CD4-positive, alpha-beta T cell treated with Interleukin-17A for 1 hour (primary cell): Measurements from ENCODE around the gene MGA.

Experiments used
- DNase-seq: peaks from one replicate; pipeline ENCODE4 v3.0.0-alpha.2; 2020

Gene MGA

DNA sequence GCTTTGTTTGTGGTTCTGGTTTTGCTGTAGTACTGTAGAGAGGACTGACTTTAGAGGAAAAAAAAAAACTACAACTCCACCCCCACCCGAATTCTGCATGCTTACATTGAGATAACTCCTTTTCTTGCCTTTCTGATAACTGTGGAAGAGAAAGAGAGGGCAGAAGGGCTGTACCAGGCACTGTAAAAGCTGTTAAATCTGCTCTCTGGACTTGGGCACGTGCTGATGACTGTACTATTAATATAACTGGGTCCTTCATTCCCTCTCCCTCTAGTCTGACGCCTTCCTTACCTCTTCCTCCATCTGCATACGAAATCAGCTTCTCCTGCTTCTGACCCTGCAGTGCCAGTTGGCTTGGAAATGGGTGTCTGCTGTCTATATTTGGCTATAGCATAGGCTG is 129.0 kb downstream of the MGA start:
- DNase-seq, result no peak

DNA sequence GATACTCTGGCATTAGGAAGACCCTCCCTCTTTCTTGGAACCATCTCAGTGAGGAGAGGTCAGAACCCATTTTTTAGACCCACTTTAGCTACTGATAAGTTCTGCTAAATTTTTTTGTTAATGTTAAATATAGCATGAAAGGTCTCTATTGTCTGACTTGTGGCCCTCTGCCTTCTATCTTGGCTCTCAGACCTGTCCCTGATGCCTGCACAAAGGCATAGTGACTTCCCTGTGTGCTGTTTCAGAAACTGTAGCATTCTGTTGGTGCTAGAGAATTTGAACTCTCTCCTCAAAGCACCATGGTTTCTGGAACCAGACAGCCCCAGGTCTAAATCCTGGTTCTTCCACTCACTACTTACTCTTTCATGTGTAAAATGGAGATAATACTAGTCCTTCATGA is 129.5 kb downstream of the MGA start:
- no peak for DNase-seq

DNA sequence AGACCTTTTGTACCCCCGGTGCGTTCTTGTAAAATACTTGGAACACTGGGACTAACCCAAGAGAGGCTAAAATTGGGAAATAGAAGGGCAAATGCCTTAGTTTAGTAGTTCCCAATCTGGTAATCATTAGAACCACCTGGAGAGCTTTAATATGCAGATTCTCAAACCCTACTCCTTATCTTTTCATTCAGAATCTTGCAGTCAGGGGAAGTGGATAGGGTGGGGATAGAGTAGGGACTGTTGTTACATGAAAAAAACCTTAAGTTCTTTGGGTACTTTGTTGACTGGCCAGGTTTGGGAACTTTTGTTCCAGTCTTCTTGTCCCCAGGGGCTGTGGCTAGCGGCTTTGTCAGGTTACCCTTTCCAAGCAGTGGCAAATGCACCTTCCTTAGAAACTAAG is 130.0 kb downstream of the MGA start:
- DNase-seq, result no peak

DNA sequence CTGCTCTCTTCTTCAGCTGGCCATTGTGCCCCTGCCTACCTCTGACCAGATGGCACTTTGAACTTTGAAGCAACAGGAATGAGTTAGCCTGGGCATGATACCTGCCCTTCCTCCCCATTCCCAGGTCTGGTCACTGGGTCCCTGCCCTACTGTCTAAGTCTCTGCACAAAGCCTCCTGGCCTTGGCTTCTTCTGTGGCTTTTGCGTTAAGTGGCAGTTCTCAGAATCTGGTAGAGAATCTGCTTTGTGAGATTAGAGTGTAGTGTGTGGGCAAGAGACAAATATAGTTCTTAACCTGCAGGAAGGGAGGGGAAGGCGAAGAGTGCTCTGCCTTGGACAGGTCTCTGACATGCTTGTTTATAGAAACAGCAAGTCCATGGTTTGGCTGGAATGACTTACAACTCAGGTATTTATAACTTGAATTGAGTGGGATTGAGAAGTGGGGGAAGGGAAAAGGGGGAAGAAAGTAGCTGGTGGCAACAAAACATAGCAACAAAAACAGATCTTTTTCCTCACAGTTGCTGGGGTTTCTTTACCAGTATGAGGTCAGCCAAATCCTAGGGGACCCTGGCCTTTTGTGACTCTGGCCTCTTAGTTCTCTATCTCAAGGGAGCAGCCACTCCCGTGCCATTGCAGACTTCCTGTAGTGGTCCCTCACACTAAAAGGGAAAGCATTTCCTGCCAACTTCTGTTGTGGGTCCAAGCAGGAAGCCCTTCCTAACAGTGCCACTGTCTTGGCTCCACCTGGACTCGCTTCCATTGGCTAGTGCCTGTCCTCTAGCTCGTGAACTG is 130.7 kb downstream of the MGA start:
- no peak for DNase-seq

DNA sequence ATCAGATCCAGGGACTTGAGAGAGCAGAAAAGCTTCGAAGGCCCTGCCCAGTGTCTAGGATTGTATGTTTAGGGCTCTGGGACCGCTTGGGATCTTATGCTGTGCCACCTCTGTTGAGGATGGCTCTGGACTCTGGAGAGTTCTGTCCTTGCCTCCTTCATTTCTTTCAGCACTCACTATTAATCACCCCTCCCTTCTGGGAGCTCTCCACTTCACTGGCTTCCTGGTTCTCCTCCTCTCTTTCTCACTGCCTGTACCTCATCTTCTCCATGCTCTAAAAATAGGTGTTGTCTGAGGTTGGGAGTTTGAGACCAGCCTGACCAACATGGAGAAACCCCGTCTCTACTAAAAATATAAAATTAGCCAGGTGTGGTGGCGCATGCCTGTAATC is 131.3 kb downstream of the MGA start:
- DNase-seq, result no peak

DNA sequence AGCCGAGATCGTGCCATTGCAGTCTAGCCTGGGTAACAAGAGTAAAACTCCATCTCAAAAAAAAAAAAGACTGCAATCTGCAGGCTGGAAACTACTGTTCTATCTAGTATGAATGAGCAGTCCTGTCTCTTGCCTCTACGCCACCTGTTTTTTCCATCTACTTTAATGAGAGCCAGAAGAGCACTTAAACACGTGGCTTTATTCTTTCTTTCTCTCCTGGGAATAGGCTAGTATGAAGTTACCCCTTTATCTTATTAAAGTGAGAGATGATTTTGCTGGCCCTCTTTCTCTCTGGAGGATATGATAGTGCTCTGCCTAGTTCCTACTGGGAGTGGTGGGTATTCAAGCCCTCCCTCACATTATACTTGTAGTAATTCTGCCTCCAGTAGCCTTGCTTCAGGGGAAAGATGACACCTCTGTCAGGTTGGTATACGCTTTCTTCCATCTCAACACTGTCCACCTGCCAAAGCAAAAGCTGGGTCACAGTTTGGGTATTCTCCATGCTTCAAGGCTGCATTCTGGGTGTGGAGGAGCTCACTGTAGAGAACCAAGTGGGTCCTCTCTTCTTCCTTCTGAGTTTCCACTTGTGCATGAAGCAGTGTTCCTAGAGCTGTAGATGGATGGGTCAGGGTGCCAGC is 131.9 kb downstream of the MGA start:
- no peak for DNase-seq

DNA sequence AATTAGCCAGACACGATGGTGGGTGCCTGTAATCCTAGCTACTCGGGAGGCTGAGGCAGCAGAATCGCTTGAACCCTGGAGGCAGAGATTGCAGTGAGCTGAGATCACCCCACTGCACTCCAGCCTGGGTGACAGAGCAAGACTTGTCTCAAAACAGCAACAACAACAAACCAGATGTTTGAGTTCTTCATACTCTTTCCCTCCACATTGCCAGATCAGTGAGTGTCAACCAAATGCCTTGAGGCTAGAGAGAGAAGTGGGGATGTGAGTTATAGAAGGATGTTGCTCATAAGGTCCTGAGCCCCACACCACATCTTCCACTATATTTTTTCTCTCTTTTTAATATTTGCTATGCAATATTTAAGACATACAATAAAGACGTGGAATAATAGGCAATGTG is 133.9 kb downstream of the MGA start:
- no peak for DNase-seq

DNA sequence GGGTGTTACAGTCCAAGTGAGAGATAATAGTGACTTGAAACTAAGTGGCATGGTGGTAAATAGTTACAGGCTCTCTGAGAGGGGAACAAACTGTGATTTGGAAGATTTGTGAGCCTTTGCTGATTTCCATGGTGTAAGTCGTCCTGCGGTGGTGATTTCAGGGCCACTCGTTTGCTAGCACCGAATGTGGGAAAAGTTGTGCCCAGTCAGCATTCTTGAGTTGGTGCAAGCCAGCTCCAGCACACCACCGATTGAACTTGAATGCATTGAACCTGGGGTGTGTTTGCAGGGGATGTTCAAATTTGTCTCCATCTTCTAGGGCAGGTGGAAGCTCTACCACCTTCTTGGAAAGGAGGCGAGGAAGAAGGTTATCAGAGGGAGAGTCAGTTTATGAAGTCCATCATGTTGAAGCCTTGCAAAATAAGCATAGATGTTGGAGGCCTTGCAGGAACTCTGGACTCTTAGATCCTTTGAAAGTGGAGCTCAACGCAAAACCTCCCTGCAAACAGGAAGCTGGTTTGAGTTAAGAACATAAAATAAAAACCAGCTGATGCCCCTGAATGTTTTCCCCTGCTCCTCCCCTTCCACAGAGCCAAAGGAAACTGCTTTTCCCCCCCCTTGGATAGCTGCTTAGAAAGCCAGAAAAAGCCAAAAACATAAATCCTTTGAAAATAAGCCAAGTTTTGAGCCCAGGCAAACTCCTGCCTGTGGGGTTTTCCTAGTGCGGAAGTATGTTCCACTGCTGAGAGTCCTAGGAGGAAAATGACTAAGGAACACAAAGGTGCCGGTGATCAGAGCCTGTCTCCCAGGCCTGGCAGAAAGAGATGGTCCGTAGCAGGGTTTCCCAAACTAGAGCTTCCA is 136.0 kb downstream of the MGA start:
- DNase-seq, result no peak

DNA sequence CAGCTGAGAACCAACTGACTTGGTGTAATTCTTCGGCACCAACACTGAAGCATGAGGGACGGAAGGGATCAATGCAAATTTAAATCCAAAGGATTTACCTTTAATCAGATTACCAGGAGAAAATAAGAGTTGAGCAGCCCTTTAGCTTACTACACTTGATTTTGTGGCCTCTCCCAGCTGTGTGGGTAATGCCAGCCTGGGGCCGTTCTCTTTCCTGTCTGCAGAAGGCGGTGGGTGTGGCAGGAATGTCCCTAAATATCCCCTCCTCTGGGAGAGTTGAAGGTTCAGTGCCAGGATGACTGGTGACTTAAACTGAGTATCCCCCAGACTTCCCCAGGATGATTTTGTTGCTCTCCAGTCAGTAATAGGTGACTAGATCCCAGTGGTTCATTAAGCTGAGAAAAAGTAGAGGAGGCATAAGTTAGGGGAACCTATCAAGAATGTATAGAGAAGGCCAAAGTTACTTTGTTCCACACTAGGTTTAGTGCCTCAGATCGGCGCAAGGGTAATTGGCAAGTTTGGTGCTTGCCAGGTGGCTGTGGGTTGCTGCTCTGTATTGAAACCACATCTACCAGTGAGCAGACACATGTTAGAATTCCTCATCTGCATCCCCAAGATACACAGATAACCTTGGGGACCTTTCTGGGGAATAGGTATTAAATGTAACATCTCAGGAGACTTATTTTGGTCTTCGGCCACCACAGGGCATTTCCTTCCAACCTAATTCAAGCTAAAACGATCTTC is 137.2 kb downstream of the MGA start:
- DNase-seq, result no peak

DNA sequence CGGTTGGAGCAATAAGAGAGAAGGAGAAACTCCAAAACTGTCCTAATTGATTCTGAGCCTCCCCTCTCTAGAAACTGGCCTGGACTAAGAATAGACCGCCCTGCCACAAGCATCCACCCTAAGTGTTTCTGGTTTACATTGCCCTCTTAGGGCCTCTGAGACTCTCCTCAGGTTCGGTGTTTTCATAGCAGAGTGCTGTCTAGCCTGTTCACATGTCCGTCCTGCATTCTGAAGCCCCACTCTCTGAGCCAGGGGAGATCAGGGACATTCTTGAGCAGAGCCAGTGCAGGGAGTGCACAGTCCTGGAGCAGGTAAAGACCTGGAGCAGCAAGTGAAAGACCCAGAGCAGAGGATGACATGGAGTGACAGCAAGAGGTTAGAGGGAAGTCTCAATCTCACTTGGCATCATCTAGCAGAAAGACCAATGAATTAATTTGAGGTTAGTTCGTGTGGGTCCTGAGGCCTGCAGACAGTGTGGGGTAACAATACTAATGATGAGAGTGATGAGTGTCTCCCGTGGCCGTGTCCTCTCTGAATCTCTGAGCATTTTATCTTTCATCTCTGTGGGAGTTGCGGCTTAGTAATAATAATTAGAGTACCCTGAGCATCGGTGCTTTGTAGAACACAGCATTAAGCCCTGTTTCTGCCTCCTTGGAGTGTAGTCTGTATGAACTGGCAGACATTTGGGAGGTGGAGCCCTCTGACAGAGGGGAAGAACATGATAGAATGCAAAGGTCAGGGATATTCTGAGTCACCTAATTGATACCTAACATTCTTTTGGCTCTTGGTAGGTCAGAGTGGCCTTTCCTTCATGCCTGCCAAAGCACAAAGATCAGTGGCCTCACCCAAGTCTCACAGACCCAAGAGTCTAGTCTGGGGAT is 138.6 kb downstream of the MGA start:
- DNase-seq, result no peak

DNA sequence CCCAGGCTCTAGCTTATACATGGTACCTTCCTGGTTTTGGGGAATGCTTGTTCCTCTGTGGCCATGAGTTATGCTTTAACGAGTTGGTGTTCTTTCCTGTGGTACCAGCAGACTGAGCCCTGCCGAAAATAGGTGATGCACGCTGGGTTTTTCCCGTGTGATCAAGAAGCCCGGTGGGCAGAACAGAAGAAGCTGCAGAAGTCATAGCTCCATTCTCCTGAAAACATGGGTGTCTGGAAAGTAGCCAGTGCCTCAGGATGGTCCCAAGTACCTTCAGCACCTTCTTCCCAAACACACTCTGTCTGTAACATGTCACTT is 139.2 kb downstream of the MGA start:
- DNase-seq, result no peak

DNA sequence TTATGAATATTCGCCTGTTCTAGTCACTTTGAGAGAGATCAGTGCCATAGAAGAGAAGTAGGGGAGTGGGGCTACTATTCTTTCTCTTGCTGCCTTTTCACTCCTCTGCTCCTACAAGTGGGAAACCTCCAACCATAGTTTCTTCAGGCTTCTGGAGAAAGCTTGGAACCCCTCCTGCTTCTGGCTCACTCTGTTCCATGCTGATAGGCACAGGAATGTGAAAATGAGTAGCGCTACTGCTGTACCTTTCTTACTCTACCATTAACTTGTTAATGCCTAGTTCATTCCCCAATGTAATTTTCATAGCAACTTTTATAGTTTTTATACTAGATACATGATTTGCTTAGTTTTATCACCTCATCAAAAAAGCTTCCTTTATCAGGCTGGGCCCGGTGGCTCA is 141.0 kb downstream of the MGA start:
- no peak for DNase-seq

DNA sequence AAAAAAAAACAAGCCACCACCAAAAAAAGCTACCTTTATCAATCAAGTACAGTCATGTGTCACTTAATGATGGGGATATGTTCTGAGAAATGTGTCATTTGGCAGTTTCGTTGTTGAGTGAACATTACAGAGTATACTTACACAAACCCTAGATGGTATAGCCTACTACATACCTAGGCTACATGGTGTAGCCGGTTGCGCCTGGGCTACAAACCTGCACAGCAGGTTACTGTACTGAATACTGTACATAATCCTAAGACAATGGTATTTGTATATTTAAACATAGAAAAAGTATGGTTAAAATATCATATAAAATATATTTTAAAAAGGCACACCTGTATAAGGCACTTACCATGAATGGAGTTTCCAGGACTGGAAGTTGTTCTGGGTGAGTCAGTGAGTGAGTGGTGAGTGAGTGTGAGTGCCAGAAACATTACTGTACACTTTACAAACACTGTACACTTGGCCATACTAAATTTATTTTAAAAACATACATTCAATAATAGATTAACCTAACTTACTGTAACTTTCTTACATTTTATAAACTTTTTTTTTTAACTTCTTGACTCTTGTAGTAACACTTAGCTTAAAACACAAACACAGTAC is 141.7 kb downstream of the MGA start:
- DNase-seq, result no peak

DNA sequence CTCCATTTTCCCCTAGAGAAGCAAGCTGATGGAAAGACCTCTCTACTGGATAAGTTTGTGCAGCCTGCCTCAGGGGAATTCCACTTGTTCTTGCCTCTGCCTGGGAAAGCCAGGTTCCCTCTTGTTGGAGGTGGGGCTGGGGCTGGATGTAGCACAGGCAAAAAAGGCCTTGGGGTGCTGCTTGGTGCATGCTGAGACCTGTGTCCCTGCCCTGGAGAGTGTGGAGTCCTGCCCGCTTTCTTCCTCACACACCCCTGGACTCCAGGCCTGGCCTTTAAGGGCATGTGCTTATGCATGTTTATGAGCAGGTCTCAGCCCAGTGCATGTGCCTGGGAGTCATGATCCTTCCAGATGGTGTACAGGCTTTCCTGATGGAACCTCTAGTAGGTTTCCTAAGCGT is 144.2 kb downstream of the MGA start:
- DNase-seq, result no peak

DNA sequence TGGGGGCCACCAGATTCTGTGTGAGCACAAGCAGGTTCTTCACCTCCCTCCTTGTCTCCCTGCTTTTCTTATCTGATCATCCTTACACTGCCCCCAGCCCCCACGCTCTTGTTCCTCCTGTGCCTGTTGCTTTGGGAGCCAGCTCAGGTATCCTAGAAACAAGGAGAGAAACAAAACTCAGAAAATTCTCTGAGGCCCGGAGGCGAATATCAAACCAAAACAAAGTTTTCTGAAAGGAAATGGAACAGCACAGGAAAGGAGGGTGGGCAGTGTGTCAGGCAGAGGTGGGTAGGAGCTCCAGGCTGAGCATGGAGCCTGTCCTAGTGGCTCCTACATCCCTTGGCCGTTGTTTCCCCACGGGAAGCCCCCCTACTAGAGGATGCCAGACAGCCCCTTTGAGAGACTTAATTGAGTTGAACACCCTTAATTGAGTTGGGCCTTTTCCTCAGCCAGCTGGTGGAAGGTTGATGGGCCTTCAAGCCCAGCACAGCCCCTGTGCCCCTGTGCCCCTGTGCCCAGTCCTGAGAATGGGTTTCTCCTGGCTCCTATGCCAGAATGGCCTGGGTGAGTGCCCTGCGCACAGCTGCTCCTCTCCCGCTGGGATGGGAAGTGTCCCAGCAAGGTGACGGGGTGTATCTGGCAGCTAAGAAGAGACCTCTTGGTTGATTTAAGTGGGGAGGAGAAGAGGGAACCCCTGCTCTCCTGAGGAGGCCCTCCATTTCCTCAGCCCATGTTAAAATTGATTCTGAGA is 144.9 kb downstream of the MGA start:
- no peak for DNase-seq

DNA sequence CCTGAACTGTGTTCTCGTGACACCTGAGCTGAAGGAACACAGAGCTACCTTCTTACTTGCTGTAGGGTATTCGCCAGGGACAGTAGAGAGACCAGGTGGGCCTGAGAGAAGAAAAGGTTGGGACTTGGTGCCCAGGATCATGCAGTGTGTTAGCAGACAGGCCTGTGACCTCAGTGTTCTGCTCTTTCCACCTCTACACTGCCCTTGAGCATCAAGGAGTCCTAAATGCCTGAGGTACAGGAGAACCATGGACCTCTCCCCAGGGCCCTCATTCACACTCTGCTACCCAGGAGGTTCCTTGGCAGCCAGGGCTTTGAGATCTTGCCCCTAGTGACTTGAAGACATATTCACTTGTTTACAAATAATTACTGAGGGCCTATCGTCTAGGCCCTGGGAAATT is 145.5 kb downstream of the MGA start:
- no peak for DNase-seq

DNA sequence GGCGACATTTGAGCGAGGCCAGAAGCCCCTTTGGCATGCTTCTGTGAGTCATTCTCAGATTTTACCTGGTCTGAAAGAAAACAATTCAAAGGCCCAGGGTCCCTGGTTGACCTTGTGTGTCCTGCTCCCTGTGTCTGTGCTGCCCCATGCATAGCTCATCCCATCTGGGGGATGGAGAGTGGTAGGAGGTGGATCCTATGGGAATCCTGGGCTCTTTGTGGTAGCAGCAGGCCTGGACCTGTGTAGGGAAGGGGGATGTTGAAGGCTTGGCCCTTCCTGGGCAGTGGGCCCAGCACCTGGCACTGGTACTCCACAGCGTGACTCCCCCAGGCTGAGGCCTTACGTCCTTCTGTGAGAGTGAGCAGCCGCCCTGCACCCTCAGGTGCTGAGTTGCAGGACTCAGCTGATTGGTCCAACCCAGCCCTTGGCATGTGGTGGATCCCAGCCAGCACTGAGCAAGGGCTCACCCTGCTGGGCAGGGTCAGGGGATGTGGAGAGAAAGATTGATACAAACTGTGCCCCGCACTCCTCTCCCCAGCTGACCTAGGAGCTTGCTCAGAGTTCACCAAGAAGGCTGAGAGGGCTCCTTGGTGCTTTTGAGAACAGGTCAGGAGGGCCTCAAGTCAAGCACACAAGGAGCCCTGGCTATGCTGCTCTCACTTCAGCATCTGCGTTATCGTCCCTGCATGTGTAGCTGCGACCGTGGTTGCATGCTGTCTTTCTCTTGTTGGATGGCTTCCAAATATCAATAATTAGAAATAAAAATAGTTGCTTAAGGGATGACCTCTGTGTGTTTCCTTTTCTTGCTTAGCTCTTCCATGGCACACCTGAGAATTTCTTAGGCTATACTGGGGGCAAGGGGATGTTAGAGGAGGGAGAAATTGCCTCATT is 146.3 kb downstream of the MGA start:
- no peak for DNase-seq

DNA sequence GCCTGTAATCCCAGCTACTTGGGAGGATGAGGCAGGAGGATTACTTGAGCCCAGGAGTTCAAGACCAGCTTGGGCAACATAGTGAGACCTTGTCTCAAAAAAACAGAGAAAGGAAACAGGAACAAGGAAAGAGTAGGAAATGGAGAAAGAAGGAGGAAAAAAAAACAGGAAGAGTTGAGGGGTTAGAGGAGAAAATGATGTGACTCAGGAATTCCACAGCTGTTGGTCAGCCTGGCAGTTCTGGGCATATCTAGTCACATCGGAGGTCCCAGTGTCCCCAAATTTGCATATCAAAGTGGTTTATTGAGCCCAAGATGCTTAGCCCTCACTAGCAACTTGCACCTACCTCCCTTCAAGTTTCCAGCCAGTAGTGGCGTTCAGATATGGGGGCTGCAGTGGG is 148.9 kb downstream of the MGA start:
- DNase-seq, result no peak

DNA sequence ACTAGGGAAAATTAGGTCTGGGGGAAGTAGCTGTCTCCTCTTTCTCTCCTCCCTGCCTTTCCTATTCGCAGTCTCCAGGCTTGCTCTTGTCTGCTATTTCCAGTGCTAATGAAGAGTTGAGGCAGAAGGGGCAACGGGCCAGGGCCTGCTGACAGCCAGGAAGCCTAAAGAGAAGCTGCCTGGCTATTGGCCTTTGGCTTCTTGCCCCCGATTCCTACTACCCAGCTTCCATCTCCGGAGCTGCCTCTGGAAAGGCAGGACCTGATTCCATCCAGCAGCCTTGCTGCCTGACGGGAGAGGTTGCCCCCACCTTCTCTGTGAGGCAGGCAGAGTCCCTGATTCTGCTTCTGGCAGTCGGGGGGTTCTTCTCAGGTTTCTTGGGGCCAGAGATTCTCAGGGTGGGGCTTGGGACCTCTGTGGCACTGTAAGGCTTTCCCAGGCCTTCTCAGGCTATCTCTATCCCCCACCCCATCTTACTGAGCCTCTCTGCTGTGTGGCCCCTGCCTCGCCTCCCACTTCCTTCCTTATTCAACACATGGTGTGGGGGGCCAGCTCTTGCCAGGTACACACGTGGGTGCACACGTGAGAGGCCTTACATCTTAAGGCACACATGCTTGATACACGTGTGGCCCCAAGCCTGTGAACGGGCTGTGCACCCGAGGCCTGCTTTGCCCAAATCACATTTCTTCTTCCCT is 149.5 kb downstream of the MGA start:
- no peak for DNase-seq
